Measurements from ENCODE around the gene ONECUT3. TPM values are rescaled to one million over a fixed set of nuclear protein-coding genes. Genes with fewer than 3 reads are reported as not detected.
"Not testable (repeated sequence)": the region's sequence is repeated elsewhere in the genome, so short reads cannot be mapped to it uniquely, and the experiment has no call there.

The ONECUT3 gene
- total and polyA plus RNA-seq, 12 donors: under 0.01 TPM; not detected in 11

- intact Hi-C loops (cut with DNase I): loop anchor here in 1 of 2 donors (10.0 kb wide), 1 partner anchor 117 kb away; no protein-coding TSS in a partner anchor
- no peak for DNase-seq
- Histone ChIP-seq H3K4me1 (replicated peaks in 1 of 2) (peaks cover 0 to 5% of the 10 kb centered on the region in 2 donors), H3K4me3 (no peak overlapping the region), H3K9me3 (replicated peaks in 1 of 3) (no peaks in the 10 kb centered on the region), H3K36me3 (replicated peaks in 1 of 2) (no peaks in the 10 kb centered on the region), H3K27me3 (peaks cover 10% of the 10 kb centered on the region), H3K27ac (no peak overlapping the region)
- 66 to 100% (median 80%) methylated on average over 1 to 14 of the region's 14 CpGs for WGBS, 4 donors
- no peak for TF ChIP-seq CTCF (IDR thresholded peaks at IDR 0.05)
- TF ChIP-seq POLR2A (IDR thresholded peaks at IDR 0.05): no peak
These were observed 38.6 kb downstream of the ONECUT3 start for GRCh38 chr19:1791879-1792278.

- H3K27me3 ChIP-seq: no peaks in the 10 kb centered on the region
- DNase-seq: no peak
- peaks cover 0 to 5% of the 10 kb centered on the region in 2 donors for H3K4me1 ChIP-seq (replicated peaks in 1 of 2)
- WGBS, 4 donors: 85 to 90% (median 88%) methylated on average over 13 to 20 of the region's 20 CpGs
- H3K4me3 ChIP-seq: no peak overlapping the region
- H3K36me3 ChIP-seq (replicated peaks in 1 of 2): no peaks in the 10 kb centered on the region
- intact Hi-C loops (cut with DNase I): loop anchor here in 1 of 2 donors (10.0 kb wide), 1 partner anchor 120 kb away; no protein-coding TSS in a partner anchor
- H3K9me3 ChIP-seq (replicated peaks in 1 of 3): no peaks in the 10 kb centered on the region
- no peak overlapping the region for H3K27ac ChIP-seq
- no peak for TF ChIP-seq POLR2A (IDR thresholded peaks at IDR 0.05)
- TF ChIP-seq CTCF (IDR thresholded peaks at IDR 0.05): no peak
These were observed 41.3 kb downstream of the ONECUT3 start for GRCh38 chr19:1794424-1795172.

GRCh38 chr19:1796395-1797142 lies 43.3 kb downstream of the ONECUT3 start:
- no peak overlapping the region for H3K27ac ChIP-seq
- DNase-seq: peak in 1 of 7 donors; percentile 37
- H3K27me3 ChIP-seq: no peaks in the 10 kb centered on the region
- 48 to 76% (median 57%) methylated on average over 10 to 52 of the region's 52 CpGs for WGBS, 4 donors
- no peaks in the 10 kb centered on the region for H3K36me3 ChIP-seq (replicated peaks in 1 of 2)
- intact Hi-C loops (cut with DNase I): loop anchor here in 1 of 2 donors (10.0 kb wide), 1 partner anchor 122 kb away; no protein-coding TSS in a partner anchor
- no peaks in the 10 kb centered on the region for H3K9me3 ChIP-seq (replicated peaks in 1 of 3)
- no peak overlapping the region for H3K4me3 ChIP-seq
- peaks cover 0 to 5% of the 10 kb centered on the region in 2 donors for H3K4me1 ChIP-seq (replicated peaks in 1 of 2)
- TF ChIP-seq CTCF (IDR thresholded peaks at IDR 0.05) (no peak), POLR2A (IDR thresholded peaks at IDR 0.05) (no peak)

- not testable (repeated sequence) for H3K36me3 ChIP-seq (replicated peaks in 1 of 2); H3K27me3 ChIP-seq; H3K9me3 ChIP-seq (replicated peaks in 1 of 3); H3K4me3 ChIP-seq; H3K4me1 ChIP-seq (replicated peaks in 1 of 2); H3K27ac ChIP-seq; DNase-seq
- 90 to 92% (median 92%) methylated on average over 7 of the region's 7 CpGs for WGBS, 4 donors
- intact Hi-C loops (cut with DNase I): loop anchor here in 1 of 2 donors (10.0 kb wide), 1 partner anchor 123 kb away; no protein-coding TSS in a partner anchor
These were observed 44.0 kb downstream of the ONECUT3 start for GRCh38 chr19:1797313-1797712.

All from adrenal gland (tissue), 12 donors.